Lung (tissue), 12 donors: ENCODE results near the gene TMPRSS11B. TPM values are rescaled to one million over a fixed set of nuclear protein-coding genes. Genes with fewer than 3 reads are reported as not detected.
"Not testable (repeated sequence)": the region's sequence is repeated elsewhere in the genome, so short reads cannot be mapped to it uniquely, and the experiment has no call there.

Source experiments
- ATAC-seq: fragments of 200-7000 bp; cut with Tn5 transposase; one replicate; pipeline ENCODE4 v1.9.1; 2020; ENCODE audit warnings: moderate number of reproducible peaks; ENCODE audit not compliant: insufficient read depth, low FRiP score
- DNase-seq, 3 donors: peaks; one replicate each; pipeline ENCODE4 v3.0.0-alpha.2; 2013 to 2017
- H3K27ac ChIP-seq, 2 donors: one replicate each; pipeline ENCODE4 v1.5.1; 2013; ENCODE audit warnings: mild to moderate bottlenecking in 2 of 2, moderate library complexity in 2 of 2, control low read depth in 1 of 2, inconsistent platforms in 1 of 2, low read depth in 1 of 2, low read length in 1 of 2
- H3K27me3 ChIP-seq, 3 donors: one replicate each; pipeline ENCODE4 v1.5.1; 2013; ENCODE audit warnings: low read length in 2 of 3; ENCODE audit not compliant: control insufficient read depth in 3 of 3, insufficient read depth in 3 of 3
- H3K36me3 ChIP-seq, 4 donors: one replicate each; pipeline ENCODE4 v1.5.1; 2013; ENCODE audit warnings: low read length in 4 of 4, mild to moderate bottlenecking in 1 of 4, moderate library complexity in 1 of 4; ENCODE audit not compliant: control insufficient read depth in 4 of 4, insufficient read depth in 4 of 4
- H3K4me1 ChIP-seq, 5 donors: one replicate each; pipeline ENCODE4 v1.5.1; 2013; ENCODE audit warnings: low read length in 5 of 5, mild to moderate bottlenecking in 2 of 5, moderate library complexity in 1 of 5; ENCODE audit not compliant: control insufficient read depth in 5 of 5, insufficient read depth in 5 of 5
- H3K4me3 ChIP-seq: one replicate; pipeline ENCODE4 v1.5.1; 2013; ENCODE audit warnings: mild to moderate bottlenecking, control low read depth, moderate library complexity
- H3K9ac ChIP-seq, 2 donors: one replicate each; pipeline ENCODE4 v1.5.1; 2013; ENCODE audit warnings: low read length in 2 of 2, control low read depth in 1 of 2; ENCODE audit not compliant: insufficient read depth in 1 of 2
- H3K9me3 ChIP-seq, 4 donors: one replicate each; pipeline ENCODE4 v1.5.1; 2013; ENCODE audit warnings: low read length in 3 of 4, mild to moderate bottlenecking in 1 of 4, moderate library complexity in 1 of 4; ENCODE audit not compliant: control insufficient read depth in 4 of 4, insufficient read depth in 3 of 4
- CTCF ChIP-seq: IDR thresholded peaks from 2 replicates; pipeline ENCODE4 v1.5.1; 2012; ENCODE audit warnings: mild to moderate bottlenecking; ENCODE audit errors: control extremely low read depth, extremely low read depth
- WGBS, 2 donors: extraction: QIAGEN DNeasy Blood & Tissue Kit; methylation state at CpG; one replicate each; pipeline ENCODE4 v1.1.7; 2013; 5-methylcytosine and 5-hydroxymethylcytosine counted together
- polyA plus RNA-seq, 2 donors: library from polyadenylated mRNA; stranded (reverse); fragments of 200-250 nt; gene quantifications; one replicate each; pipeline ENCODE4 v1.2.1, GENCODE V29; 2013
- total RNA-seq, 2 donors: library from RNA; depleted of rRNA in 1 of 2; stranded (reverse); fragments of >200 nt in 1 of 2; gene quantifications; one replicate each; pipeline ENCODE4 v1.2.1, GENCODE V29; 2014 to 2021
- donor health status: control.
- donor health status: control.
- donor health status: Bipolar disorder and iron deficiency.
- donor health status: healthy.
- donor health status: DM: yes; HTN: yes; CAD: no.

Gene TMPRSS11B
- total and polyA plus RNA-seq, 4 donors = 0.10 to 0.20 TPM; not detected in 2

GRCh38 chr4:68287704-68288392 is 42.4 kb upstream of the TMPRSS11B start:
- Histone ChIP-seq H3K9ac (no peak overlapping the region), H3K27ac (no peak overlapping the region), H3K9me3 (no peaks in the 10 kb centered on the region), H3K27me3 (no peaks in the 10 kb centered on the region), H3K36me3 (no peaks in the 10 kb centered on the region), H3K4me3 (no peak overlapping the region), H3K4me1 (no peaks in the 10 kb centered on the region)
- TF ChIP-seq CTCF = no peak
- 41 to 53% methylated on average over 3 of the region's 3 CpGs for WGBS, 2 donors
- DNase-seq (no peak), ATAC-seq (no peak)

GRCh38 chr4:68283714-68284113 is 38.2 kb upstream of the TMPRSS11B start:
- Histone ChIP-seq H3K4me3 (no peak overlapping the region), H3K9ac (no peak overlapping the region), H3K9me3 (no peaks in the 10 kb centered on the region), H3K27ac (no peak overlapping the region), H3K27me3 (no peaks in the 10 kb centered on the region), H3K36me3 (no peaks in the 10 kb centered on the region), H3K4me1 (no peaks in the 10 kb centered on the region)
- ATAC-seq (no peak), DNase-seq (no peak)
- no peak for TF ChIP-seq CTCF
- WGBS, 2 donors = 83% methylated on average over 3 of the region's 3 CpGs

- H3K9ac ChIP-seq = no peak overlapping the region
- H3K36me3 ChIP-seq = no peaks in the 10 kb centered on the region
- no peak overlapping the region for H3K27ac ChIP-seq
- H3K4me1 ChIP-seq = no peaks in the 10 kb centered on the region
- no peak overlapping the region for H3K4me3 ChIP-seq
- DNase-seq (no peak), ATAC-seq (no peak)
- WGBS, 2 donors = 90 to 95% methylated on average over 2 of the region's 2 CpGs
- no peak for TF ChIP-seq CTCF
- H3K9me3 ChIP-seq = no peaks in the 10 kb centered on the region
- H3K27me3 ChIP-seq = no peaks in the 10 kb centered on the region
Measured at GRCh38 chr4:68283095-68283494, 37.6 kb upstream of the TMPRSS11B start.

GRCh38 chr4:68281796-68282740 is 36.6 kb upstream of the TMPRSS11B start:
- 83 to 84% methylated on average over 10 of the region's 10 CpGs for WGBS, 2 donors
- H3K36me3 ChIP-seq, DNase-seq, H3K4me3 ChIP-seq, H3K4me1 ChIP-seq, H3K9me3 ChIP-seq, H3K9ac ChIP-seq, ATAC-seq, H3K27me3 ChIP-seq, H3K27ac ChIP-seq: not testable (repeated sequence)
